GM19395 (cell line): ENCODE data around the gene DNAH17.

Source experiments
- ATAC-seq: cut with Tn5 transposase; IDR thresholded peaks from one replicate; pipeline ENCODE4 v1.9.1; 2021; ENCODE audit warnings: mild to moderate bottlenecking, moderate library complexity; ENCODE audit not compliant: unreplicated experiment

Gene DNAH17

DNA sequence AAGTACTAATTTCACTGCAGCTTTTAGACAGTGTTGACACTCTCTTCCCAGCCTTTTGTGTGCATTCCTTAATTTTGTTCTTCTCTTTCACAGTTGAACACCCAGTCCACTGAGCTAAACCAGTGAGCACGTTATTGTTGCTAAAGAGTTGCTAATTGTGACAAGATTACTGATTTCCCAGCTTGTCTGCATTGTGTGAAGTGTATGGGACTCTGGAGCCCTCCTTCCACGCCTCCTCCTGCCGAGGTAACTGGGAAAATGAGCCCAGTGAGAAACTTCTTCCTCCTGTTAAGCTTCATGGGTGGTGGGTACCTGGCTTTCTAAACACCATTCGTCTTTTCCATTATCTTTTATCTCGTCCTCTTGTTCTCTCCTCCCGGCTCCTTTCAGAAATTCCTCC is 29.8 kb upstream of the DNAH17 start:
- ATAC-seq: no peak

DNA sequence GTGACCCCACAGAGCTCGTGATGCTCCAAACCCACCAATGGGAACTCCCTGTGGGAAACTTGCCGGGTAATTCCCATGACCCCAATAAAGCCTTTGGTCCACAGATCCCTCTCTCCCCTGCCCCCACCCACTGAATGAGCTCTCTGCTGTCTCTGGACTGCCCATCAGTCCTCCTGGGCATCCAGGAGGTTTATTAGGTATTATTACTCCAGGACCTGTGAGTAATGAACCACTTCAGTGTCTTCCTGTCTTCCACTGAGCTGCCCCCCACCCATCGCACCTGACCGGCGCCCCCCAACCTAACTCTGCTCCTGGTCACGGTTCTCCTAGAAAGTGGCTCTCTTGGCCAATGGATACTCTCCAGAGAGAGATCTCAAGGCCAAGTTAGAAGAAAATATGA is 28.7 kb upstream of the DNAH17 start:
- no peak for ATAC-seq

DNA sequence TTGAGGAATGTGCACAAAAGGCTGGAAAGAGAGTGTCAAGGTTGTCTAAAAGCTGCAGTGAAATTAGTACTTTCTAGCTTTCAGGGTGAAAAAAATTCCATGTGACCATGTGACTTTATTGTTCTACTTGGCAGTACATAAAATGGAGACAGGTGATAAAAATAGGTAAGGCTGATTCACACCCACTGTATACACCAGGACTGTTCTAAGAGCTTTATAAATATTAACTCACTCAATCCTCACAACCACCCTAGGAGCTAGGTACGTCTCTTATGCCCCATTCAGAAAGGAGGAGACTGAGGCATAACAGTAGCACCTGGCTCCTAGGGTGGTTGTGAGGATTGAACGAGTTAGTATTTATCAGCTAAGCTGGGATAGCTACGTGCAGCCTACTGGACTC is 28.2 kb upstream of the DNAH17 start:
- ATAC-seq: no peak

- ATAC-seq: no peak
These were observed 25.1 kb upstream of the DNAH17 start for GRCh38 chr17:78602246-78602645.

DNA sequence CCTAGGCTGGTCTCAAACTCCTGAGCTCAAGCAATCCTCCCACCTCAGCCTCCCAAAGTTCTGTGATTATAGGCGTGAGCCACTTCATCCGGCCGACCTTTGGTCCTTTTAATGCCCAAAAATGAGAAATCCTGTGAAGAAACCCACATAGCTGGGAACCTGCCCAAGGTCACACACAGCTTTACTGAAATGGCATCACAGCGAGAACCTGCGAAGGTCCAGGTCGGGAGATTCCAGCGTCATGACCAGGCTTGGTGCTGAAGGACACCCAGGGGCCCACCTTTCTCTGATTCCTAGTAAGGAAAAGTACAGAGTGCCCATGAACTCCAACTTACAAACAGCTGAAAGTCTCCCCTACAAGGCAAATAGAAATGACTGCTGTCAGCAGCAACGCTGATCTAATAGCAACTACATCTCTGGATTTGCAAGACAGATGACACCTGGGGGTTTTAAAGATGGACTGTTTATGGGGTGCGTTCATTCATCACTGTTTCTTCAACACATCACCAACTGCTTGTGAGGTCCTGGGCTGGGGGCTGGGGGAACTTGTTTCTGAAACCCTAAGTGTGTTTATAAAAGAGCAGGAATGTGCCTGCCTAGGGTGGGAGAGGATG is 24.5 kb upstream of the DNAH17 start:
- ATAC-seq: no peak

GRCh38 chr17:78600181-78600721 is 23.1 kb upstream of the DNAH17 start:
- ATAC-seq: no peak

- ATAC-seq: no peak
These were observed 22.2 kb upstream of the DNAH17 start for GRCh38 chr17:78599419-78599818.

- ATAC-seq: no peak
These were observed 20.8 kb upstream of the DNAH17 start for GRCh38 chr17:78598013-78598471.

DNA sequence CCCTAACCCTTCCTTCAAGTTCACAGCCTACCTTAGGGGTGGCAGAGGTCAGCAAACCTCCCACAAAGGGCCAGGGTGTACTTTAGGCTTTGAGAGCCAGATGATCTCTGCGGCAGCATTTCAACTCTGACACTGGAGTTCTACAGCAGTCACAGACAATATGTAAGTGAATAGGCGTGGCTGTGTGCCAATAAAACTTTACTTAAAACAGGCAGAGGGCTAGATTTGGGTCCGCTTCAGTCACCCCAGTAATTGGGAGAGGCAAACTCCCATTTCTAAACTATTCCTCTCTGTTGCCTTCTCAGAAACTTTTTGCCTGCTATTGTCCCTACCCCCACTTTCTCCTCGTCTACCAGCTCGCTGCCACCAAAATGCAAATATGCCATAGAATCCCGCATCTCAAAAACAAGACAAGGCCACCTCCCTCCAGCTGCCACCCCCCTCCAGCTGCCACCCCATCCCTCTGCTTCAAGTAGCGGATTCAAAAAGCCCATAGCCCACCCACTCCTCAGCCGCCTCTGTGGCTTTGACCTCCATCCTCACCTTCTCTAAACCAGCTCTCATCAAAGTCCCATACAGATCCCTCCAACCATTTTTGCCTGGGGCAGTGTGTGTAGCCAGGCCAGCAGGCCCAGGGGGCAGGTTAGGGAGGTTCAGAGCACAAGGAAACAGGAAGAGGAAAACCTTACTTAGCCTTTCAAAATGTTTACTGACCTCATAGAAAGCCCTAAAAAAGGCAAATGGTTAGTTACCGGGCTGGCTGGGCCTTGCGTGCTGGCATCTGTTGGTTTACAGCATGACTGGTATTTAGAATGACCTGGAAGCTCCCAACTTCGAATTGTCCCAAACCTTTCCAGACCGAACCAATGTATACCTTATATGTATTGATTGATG is 19.9 kb upstream of the DNAH17 start:
- ATAC-seq: no peak

DNA sequence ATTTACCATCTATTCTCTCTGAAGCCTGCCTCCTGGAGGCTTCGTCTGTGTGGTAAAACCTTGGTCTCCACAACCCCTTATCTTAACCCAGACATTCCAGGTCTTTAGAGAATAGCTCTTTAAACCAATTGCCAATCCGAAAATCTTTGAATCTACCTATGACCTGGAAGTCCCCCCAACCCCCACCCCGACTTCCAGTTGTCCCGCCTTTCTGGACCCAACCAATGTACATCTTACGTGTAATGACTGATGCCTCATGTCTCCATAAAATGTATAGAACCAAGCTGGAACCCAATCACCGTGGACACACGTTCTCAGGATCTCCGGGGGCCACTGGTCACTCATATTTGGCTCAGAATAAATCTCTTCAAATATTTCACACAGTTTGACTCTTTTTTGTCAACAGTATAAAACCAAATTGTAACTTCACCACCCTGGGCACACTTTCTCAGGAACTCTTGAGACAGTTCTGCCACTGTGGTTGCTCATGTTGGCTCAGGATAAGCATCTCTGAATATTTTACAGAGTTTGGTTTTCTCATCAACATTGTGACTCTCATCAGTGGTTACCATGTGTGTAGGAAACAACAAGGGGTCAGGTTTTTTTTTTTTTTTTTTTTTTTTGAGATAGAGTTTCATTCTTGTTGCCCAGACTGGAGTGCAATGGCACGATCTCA is 18.1 kb upstream of the DNAH17 start:
- no peak for ATAC-seq

- no peak for ATAC-seq
These were observed 15.8 kb upstream of the DNAH17 start for GRCh38 chr17:78592991-78593329.

- no peak for ATAC-seq
These were observed 14.1 kb upstream of the DNAH17 start for GRCh38 chr17:78591263-78591671.

GRCh38 chr17:78589885-78590284 is 12.7 kb upstream of the DNAH17 start:
- ATAC-seq: no peak

- ATAC-seq: no peak
These were observed 12.0 kb upstream of the DNAH17 start for GRCh38 chr17:78589031-78589675.

DNA sequence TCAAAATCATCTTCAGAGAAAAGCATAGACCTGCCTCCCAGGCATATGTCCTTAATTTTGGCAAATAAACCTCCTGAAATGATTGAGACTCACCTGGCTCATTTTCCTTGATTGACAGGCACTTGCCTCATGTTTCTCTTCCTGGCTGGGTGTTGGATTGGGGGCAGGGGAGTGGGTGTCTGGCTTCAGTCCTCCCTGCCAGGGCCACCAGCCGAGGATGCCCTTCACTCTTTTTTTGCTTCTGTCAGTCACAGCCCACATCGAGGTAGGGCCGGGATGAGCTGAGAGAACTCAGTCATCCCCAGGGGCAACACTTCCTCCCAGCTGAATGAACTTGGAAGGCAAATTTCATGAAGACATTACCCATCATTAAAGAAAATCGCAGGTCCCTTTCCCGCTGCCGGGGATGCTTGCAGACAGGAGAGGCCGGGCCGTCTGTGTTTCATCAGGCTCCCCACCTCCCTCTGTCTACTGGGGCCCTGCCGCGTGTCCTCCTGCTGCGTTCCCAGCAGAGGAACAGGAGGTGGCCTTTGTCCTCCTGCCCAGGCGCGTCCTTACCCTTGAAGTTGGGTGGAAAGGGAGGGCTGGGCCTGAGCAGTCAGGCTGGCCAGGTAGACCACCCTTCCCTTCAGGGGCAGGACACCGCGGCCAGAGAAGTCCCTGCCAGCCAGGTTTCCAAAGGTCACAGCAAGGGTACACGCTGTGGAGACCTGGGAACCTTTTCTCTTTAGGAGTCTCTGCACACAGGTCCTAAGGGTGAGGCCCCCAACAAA is 11.2 kb upstream of the DNAH17 start:
- no peak for ATAC-seq

GRCh38 chr17:78585006-78585630 is 7.9 kb upstream of the DNAH17 start:
- ATAC-seq: no peak

DNA sequence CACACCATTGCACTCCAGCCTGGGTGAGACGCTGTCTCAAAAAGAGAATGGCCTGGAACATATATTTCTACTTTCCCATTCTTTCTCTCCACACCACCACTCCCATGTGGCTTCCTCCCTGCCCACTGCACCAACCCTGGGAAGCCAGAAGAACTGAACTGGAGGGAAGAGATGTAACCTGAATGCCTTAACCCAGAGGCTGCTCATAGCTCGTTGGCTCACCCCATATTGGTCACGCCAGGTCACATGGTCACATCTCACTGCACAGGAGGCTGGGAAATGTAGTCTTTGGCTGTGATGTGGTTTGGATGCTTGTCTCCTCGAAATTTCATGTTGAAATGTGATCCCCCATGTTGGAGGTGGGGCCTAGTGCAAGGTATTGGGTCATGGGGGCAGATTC is 5.9 kb upstream of the DNAH17 start:
- ATAC-seq: no peak

- ATAC-seq: no peak
These were observed 4.1 kb upstream of the DNAH17 start for GRCh38 chr17:78581304-78581703.

DNA sequence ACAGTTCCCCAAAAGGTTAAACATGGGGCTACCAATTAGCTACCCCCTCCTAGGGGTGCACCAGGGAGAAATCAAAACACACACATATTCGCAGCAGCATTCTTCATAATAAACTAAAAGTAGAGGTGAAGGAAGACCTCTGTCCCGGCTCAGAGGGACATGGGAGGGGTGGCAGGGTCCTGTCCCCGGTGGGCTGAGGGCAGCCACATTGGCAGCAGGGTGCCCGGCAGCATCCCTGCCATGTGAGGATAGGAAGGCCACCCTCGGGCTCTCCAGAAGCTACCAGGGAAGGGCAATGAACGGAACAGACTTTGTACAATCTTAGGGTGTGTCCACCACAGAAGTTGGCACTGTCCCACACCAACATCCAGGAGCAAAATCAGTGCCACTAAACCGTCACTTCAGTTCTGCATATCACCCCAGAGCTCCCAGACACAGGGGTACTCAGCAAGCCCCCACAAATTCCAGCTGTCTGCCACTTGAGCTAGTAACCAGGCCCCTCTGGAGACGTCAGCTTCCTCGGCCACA is 3.1 kb upstream of the DNAH17 start:
- ATAC-seq: no peak
